Large intestine (tissue), 3 donors: Measurements from ENCODE around the gene KANK3. TPM values are rescaled to one million over a fixed set of nuclear protein-coding genes. Genes with fewer than 3 reads are reported as not detected.
"Not testable (repeated sequence)": the region's sequence is repeated elsewhere in the genome, so short reads cannot be mapped to it uniquely, and the experiment has no call there.

Experiments used
- DNase-seq, 2 donors: peaks; one replicate each; pipeline versions ENCODE4 v3.0.0 to v3.0.0-alpha.2; 2013
- H3K27ac ChIP-seq: one replicate; pipeline ENCODE4 v1.5.1; 2013; ENCODE audit warnings: low read length
- H3K27me3 ChIP-seq: 2 replicates; pipeline ENCODE4 v1.6.1; 2013; ENCODE audit warnings: low read length; ENCODE audit not compliant: control insufficient read depth, insufficient read depth
- H3K36me3 ChIP-seq: 2 replicates; pipeline ENCODE4 v1.6.1; 2013; ENCODE audit warnings: low read length; ENCODE audit not compliant: control insufficient read depth, insufficient read depth
- H3K4me1 ChIP-seq: one replicate; pipeline ENCODE4 v1.6.1; 2013; ENCODE audit warnings: low read length; ENCODE audit not compliant: control insufficient read depth, insufficient read depth
- H3K4me3 ChIP-seq: one replicate; pipeline ENCODE4 v1.5.1; 2013; ENCODE audit warnings: low read length
- H3K9me3 ChIP-seq: one replicate; pipeline ENCODE4 v1.6.1; 2013; ENCODE audit warnings: mild to moderate bottlenecking, low read depth, low read length, moderate library complexity; ENCODE audit not compliant: control insufficient read depth
- WGBS: methylation state at CpG from one replicate; pipeline ENCODE4 v1.1.5; 2013; ENCODE audit warnings: low lambda C conversion rate; ENCODE audit not compliant: insufficient coverage; 5-methylcytosine and 5-hydroxymethylcytosine counted together
- polyA plus RNA-seq: library from polyadenylated mRNA; unstranded; fragments of 120-200 nt; gene quantifications from one replicate; pipeline ENCODE4 v1.2.1, GENCODE V29; 2013

The KANK3 gene
- polyA plus RNA-seq, 1 donor: 6.3 TPM

GRCh38 chr19:8314981-8315640 is 28.0 kb downstream of the KANK3 start:
- H3K36me3 ChIP-seq: peaks cover 58% of the 10 kb centered on the region
- not testable (repeated sequence) for DNase-seq, H3K27ac ChIP-seq, H3K4me1 ChIP-seq, H3K27me3 ChIP-seq, H3K9me3 ChIP-seq, H3K4me3 ChIP-seq
- 100% methylated on average over 1 of the region's 11 CpGs for WGBS

GRCh38 chr19:8311461-8312260 is 31.4 kb downstream of the KANK3 start:
- Histone ChIP-seq H3K4me1 (peaks cover 17% of the 10 kb centered on the region), H3K27me3 (no peaks in the 10 kb centered on the region), H3K4me3 (no peak overlapping the region), H3K9me3 (no peaks in the 10 kb centered on the region), H3K27ac (no peak overlapping the region), H3K36me3 (peaks cover 63% of the 10 kb centered on the region)
- WGBS: no CpG with 5 or more reads among the region's 16 CpGs
- no peak for DNase-seq

GRCh38 chr19:8310342-8311055 is 32.6 kb downstream of the KANK3 start:
- H3K4me3 ChIP-seq: no peak overlapping the region
- no peaks in the 10 kb centered on the region for H3K27me3 ChIP-seq
- H3K4me1 ChIP-seq: peaks cover 22% of the 10 kb centered on the region
- no peak overlapping the region for H3K27ac ChIP-seq
- peaks cover 53% of the 10 kb centered on the region for H3K36me3 ChIP-seq
- DNase-seq: no peak
- WGBS: no CpG with 5 or more reads among the region's 17 CpGs
- no peaks in the 10 kb centered on the region for H3K9me3 ChIP-seq

GRCh38 chr19:8308891-8309291 is 34.2 kb downstream of the KANK3 start:
- no peak overlapping the region for H3K4me3 ChIP-seq
- H3K27ac ChIP-seq: no peak overlapping the region
- H3K27me3 ChIP-seq: no peaks in the 10 kb centered on the region
- no CpG with 5 or more reads among the region's 17 CpGs for WGBS
- no peaks in the 10 kb centered on the region for H3K9me3 ChIP-seq
- H3K36me3 ChIP-seq: peaks cover 39% of the 10 kb centered on the region
- H3K4me1 ChIP-seq: peaks cover 22% of the 10 kb centered on the region
- DNase-seq: no peak

- 0% methylated on average over 1 of the region's 63 CpGs for WGBS
- peaks cover 34% of the 10 kb centered on the region for H3K36me3 ChIP-seq
- no peaks in the 10 kb centered on the region for H3K9me3 ChIP-seq
Measured at GRCh38 chr19:8307965-8308866, 34.8 kb downstream of the KANK3 start, which contains the start of gene CD320. Gene CD320 (minus strand): TSS chr19:8308358. CDS start chr19:8308290, 68 bp downstream.

GRCh38 chr19:8307400-8307964 is 35.6 kb downstream of the KANK3 start:
- H3K36me3 ChIP-seq: peaks cover 27% of the 10 kb centered on the region

More at GRCh38 chr19:8307965-8308866, 34.8 kb downstream of the KANK3 start, which contains the start of gene CD320:
- peaks cover 22% of the 10 kb centered on the region for H3K4me1 ChIP-seq
- H3K27ac ChIP-seq: peak within 1 kb of the TSS; percentile 37
- peak within 1 kb of the TSS; percentile 58 for H3K4me3 ChIP-seq
- no peaks in the 10 kb centered on the region for H3K27me3 ChIP-seq
- peak; percentile 87 to 95 for DNase-seq

GRCh38 chr19:8306235-8307054 is 36.6 kb downstream of the KANK3 start:
- Histone ChIP-seq H3K27me3 (no peaks in the 10 kb centered on the region), H3K27ac (no peak overlapping the region), H3K4me1 (peaks cover 22% of the 10 kb centered on the region), H3K36me3 (peaks cover 24% of the 10 kb centered on the region), H3K9me3 (no peaks in the 10 kb centered on the region), H3K4me3 (no peak overlapping the region)
- DNase-seq: peak in 1 of 2 donors; percentile 27
- no CpG with 5 or more reads among the region's 17 CpGs for WGBS

More at GRCh38 chr19:8307400-8307964, 35.6 kb downstream of the KANK3 start:
- Histone ChIP-seq H3K27ac (peak overlapping the region; percentile 37), H3K9me3 (no peaks in the 10 kb centered on the region), H3K4me1 (peaks cover 22% of the 10 kb centered on the region), H3K27me3 (no peaks in the 10 kb centered on the region), H3K4me3 (peak overlapping the region; percentile 58)
- WGBS: no CpG with 5 or more reads among the region's 24 CpGs
- peak in 1 of 2 donors; percentile 23 for DNase-seq

GRCh38 chr19:8305798-8306197 is 37.3 kb downstream of the KANK3 start:
- no peaks in the 10 kb centered on the region for H3K9me3 ChIP-seq
- H3K4me3 ChIP-seq: no peak overlapping the region
- no peak overlapping the region for H3K27ac ChIP-seq
- no peak for DNase-seq
- WGBS: no CpG with 5 or more reads among the region's 4 CpGs
- peaks cover 19% of the 10 kb centered on the region for H3K36me3 ChIP-seq
- H3K4me1 ChIP-seq: peaks cover 22% of the 10 kb centered on the region
- H3K27me3 ChIP-seq: no peaks in the 10 kb centered on the region
